ENCODE data around the gene TCF12.

The TCF12 gene

DNA sequence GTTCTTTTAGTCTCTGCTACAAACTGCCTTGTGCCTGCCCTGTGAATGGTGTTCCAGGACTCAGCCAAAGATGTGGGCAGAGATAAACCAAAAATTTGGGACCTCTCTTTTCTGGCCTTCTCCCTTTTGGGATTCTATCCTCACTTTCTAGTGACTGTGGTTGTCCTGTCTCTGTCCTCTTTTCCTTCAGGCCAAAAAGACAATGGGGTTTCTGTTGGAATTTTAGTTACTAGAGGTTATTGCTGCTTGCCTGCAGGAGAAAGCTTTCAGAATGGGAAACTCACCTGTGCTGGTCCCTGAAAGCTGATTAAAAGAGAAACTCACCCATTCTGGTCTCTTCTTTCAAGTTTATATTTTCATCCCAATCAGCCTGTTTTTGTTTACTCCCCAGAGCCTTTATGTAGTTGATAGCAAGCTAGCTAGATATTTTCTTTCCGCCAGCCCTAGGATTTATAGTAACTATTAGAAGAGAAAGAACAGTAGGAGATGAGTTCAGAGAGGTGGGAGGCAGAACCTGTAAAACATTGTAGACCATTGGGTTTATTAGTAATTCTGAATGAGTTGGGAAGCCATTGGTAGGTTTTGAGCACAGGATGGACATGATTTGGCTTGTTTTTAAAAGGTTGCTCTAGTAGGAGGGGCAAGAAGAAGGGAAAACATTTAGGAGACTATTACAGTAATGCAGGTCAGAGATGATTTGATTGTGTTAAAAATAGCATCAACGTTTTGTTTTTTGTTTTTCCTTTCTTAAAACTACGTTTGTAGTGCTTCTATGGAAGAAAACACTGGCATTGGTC, 138.9 kb downstream of the TCF12 start:
- DNase-seq, result no peak

DNA sequence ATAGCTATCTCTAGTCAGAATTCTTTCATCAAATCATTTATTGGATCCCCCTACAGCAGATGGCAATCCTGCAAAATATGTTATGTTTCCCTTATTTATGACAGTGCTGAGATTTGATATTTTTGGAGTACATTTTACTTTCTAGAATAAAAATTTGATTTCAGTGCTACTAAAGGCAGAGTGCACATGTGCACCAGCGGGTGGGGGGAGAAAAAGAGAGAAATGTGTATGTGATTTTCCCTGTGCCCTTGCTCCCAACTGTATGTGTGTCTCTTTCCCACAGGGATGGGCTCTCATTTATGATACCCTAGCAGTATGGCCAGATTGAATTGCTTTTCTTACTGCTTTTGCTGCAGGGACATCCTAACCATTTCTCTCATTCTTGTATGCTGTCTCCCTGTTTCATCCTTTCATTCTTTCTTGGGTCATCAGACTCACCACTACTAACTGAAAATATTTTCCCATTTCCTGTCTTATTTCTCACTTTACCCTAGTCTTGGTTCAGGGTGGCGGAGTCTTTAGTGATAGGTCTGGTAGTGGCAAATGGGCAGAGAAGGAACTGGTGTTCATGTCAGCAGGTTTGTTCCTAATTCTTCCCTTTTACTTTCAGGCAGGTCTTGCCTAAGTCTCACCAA, 140.7 kb downstream of the TCF12 start:
- no peak for DNase-seq

GRCh38 chr15:57060799-57061198, 142.4 kb downstream of the TCF12 start:
- DNase-seq, result no peak

DNA sequence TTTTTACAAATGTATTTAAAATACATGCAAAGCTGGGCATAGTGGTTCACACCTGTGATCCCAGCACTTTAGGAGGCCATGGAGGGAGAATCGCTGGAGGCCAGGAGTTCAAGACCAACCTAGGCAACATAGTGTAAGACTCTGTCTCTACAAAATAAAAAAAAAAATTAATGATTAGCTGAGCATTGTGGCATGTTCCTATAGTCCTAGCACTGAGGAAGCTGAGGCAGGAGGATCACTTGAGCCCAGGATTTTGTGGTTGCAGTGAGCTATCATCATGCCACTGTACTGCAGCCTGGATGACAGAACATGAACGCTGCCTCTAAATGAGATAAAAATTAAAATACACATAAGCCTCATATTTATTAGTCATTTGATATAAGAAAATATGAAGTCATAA, 142.8 kb downstream of the TCF12 start:
- DNase-seq, result no peak

DNA sequence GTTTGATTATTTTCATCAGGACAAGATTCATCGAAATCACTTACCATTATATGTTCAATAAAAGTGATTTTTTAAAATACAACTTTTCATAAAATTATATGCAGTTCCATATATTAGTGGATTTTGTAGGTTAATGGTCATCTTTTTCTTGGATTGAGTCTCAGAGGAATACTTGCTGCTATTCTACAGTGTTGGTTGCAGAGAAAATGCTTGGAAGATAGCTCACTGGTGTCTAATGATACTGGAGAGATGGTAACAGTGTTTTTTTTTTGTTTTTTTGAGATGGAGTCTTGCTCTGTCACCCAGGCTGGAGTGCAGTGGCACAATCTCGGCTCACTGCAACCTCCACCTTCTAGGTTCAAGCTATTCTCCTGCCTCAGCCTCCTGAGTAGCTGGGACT, 143.3 kb downstream of the TCF12 start:
- DNase-seq, result no peak

GRCh38 chr15:57064033-57064432, 145.6 kb downstream of the TCF12 start:
- no peak for DNase-seq

GRCh38 chr15:57069423-57069822, 151.0 kb downstream of the TCF12 start:
- no peak for DNase-seq

DNA sequence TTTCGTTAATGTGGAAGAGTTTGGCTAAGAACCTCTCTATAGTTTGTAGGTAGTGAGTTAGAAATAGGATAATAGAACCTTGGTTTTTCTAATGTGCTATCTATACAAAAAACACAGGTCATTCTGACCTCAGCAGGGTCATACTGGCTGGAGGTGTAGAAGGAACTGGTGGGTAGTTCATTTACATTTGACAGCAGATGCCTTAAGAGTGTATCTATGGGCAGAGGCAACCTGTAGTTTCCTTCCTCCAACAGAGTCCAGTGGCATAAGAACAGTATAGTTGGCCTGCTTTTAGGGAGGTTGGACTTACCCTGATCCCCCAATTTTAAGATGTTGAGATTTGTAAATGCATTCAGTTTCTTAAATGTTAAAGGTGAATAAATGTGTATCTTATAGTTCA, 152.2 kb downstream of the TCF12 start:
- no peak for DNase-seq

DNA sequence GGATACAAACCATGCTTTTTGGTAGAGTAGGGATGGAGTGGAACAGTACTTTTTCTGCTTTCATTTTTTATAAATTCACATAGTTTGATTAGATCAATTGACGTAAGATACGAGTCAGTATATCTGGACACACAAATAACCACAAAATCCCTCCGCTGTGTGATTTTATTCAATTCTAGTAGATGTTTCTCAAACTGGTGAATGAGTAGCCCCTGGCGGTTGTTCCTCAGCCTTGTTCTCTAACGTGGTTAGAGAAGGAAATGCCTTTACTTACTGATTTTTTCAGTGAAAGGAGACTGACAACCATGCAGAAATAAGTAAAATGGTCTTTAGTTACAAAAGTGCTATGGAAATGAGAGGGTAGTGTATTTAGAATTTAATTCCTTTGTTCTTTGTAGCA, 161.0 kb downstream of the TCF12 start:
- DNase-seq, result no peak

GRCh38 chr15:57079931-57080620, 161.6 kb downstream of the TCF12 start:
- DNase-seq, result no peak

DNA sequence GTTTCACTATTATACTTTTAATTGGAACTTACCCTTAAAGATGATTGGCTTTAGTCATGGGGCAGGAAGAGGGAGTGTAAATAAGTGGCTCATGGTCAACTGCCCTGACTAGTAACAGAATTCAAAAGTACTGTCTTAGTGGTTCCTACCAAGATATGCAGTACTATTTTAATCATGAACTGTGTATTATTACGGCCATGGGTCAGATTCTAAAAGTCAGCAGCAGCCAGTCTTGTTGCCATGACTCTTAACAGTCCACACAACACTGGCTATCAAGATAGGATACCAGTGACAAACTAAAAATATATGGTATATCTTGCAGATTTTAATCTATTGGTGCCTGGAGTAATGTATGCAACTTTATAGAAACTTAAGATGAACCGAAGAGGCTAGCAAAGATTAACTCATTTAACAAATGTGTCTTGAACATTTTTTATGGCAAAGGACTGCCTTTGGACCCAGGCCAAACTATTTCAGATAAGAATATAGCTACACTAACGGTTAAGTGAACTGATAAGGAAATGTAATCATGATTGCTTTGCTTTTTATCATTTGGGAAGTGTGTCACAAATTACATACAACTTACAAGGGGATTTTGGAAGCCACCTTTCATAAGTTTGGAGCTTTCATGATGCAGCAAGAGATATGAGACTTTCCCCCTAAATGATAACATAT, 163.7 kb downstream of the TCF12 start:
- no peak for DNase-seq

DNA sequence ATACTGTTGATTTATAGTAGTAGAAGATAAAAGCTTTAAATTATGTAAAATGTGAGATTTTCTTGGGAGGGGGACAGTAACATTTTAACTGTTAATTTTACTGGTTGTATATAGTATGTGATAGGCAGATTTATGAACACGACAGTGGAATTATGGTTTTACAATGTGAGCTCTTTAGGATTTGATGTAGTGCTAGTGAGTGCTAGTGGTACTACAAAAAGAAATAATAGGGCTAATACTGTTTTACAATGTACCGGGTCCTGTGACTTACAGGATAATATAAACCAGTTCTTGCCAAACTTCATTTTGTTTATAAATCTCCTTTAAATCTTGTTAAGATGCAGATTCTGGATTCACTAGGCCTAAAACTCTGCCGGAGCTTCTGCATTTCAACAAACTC, 165.7 kb downstream of the TCF12 start:
- no peak for DNase-seq

DNA sequence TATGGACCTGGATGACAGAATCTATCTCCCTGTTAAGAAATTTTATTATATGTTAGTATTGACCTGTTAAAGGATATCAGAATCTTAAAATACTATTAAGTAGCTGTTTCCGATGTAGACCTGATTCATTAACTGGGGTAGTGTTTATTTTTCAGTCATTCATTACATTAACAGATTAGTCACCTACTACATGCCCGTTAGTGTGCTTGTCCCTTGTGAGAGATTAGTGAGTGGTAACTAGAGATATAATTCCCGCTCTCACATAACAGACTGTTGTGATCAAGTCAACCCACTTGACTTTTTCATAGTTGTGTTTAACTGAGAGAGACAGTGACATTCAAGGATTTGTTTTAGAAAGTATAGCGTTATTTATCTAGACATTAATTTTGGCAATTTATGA, 166.8 kb downstream of the TCF12 start:
- no peak for DNase-seq

DNA sequence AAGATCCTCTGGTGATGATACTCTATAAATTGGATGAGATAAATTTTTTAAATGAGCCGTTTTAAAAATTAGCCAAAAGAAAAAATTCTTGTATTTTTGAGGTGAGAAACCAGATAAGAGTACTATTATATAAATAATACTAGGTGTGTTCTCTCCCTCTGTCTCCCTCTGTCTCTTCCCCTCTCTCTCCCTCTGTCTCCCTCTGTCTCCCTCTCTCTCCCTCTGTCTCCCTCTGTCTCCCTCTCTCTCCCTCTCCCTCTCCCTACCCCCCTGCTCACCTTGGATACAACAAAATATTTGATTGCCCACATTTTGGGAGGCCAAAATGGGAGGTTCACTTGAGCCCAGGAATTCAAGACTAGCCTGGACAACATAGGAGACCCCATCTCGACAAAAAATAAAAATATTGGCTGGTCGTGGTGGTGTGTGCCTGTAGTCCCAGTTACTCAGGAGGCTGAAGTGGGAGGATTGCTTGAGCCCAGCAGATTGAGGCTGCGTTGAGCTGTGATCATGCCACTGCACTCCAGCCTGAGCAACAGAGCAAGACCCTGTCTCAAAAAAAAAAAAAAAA, 168.5 kb downstream of the TCF12 start:
- DNase-seq, result no peak

- DNase-seq, result no peak
These were observed 171.5 kb downstream of the TCF12 start for GRCh38 chr15:57089815-57090495.

DNA sequence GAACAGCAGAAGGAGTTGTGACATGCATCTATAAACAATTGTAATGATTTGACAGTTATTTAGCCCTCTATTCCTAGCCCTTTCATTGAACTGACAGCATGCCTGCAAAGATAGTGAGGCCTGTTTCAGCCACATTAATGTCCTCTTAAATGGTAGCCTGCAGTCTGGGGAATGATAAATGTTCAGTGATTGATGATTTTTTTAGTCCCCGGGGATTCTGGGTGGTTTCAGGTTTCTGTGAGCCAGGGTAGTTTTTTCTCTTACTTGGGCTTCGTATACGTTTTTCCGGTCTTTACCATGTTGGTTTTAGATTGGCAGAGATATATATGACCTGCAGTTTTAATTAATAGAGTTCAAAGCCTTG, 172.0 kb downstream of the TCF12 start:
- DNase-seq, result no peak

GRCh38 chr15:57091636-57092035, 173.2 kb downstream of the TCF12 start:
- no peak for DNase-seq

- DNase-seq, result no peak
These were observed 173.8 kb downstream of the TCF12 start for GRCh38 chr15:57092252-57092651.

GRCh38 chr15:57094321-57095257, 176.1 kb downstream of the TCF12 start:
- DNase-seq, result no peak

GRCh38 chr15:57095896-57096295, 177.5 kb downstream of the TCF12 start:
- DNase-seq, result no peak

DNA sequence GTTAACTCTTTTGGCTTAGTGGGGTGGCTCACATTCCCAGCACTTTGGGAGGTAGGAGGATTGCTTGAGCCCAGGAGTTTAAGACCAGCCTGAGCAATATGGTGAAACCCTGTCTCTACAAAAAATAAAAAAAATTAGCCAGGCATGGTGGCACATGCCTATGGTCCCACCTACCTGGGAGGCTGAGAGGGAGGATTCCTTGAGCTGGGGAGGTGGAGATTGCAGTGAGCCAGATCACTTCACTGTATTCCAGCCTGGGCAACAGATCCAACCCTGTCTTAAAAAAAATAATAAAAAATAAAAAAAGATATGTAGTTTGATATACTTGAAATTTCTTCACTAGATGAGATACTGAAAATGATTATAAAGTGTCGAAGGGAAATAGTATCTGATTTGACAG, 178.8 kb downstream of the TCF12 start:
- no peak for DNase-seq
